GM18511 (cell line): ENCODE data around the gene MIB1.
A peak's percentile ranks its signal among the peaks of the same experiment; 100 is the strongest.

Source experiments
- ATAC-seq: cut with Tn5 transposase; IDR thresholded peaks from one replicate; pipeline ENCODE4 v1.9.1; 2021; ENCODE audit warnings: mild to moderate bottlenecking, moderate library complexity; ENCODE audit not compliant: unreplicated experiment

The MIB1 gene

DNA sequence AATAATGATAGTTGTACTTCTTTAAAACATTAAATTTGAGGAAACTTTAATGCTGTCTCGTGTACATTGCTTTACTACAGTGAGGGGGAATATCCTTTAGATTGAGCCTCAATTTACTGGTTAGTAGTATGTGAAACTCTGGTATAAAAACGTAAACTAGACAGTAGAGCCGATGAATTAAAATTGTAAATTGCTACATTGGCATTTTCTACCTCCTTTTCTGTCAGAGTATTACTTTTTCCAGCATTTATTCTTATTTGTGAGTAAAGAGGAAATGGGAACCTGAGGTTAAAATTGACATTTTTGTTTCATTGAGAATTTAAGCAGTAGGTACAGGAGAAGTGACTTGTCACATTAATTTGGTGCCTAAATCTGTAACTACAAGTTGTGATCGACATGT lies 128.2 kb downstream of the MIB1 start:
- ATAC-seq, result no peak

DNA sequence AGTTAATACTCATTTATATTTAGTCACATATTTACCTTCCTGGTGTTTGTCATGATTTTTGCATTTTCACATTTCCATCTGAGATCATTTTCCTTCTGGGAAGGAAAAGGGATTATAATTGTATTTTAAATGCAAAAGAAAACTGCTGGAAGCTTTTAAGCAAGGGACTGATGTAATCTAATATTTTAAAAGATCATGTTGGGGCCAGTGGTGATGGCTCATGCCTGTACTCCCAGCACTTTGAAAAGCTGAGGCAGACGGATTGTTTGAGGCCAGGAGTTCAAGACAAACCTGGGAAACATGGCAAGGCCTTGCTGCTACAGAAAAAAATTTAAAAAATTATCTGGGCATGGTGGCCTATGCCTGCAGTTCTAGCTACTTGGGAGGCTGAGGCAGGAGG lies 149.0 kb downstream of the MIB1 start:
- no peak for ATAC-seq

- ATAC-seq, result no peak
Measured at GRCh38 chr18:21894619-21895367, 154.2 kb downstream of the MIB1 start.

- no peak for ATAC-seq
Measured at GRCh38 chr18:21896732-21897336, 156.2 kb downstream of the MIB1 start.

DNA sequence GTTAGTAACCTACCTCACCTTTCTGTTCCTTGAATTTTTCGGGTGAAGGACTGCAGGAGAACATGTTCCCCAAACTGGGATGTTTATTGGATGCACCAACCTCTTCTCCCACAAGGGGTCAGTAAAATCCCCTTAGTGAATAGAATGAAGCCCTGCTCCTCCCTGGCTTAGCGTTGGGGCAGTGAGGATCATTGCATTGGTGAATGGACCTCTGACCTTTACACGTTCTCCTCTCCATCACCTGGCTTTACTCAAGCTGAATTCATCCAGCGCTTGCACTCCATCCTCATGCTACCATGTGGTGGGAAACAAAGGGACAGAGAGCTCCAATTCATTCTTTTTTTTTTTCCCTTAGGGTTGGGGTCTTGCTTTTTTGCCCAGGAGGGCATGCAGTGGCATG lies 157.2 kb downstream of the MIB1 start:
- ATAC-seq, result peak; percentile 78

- no peak for ATAC-seq
Measured at GRCh38 chr18:21900605-21901352, 160.2 kb downstream of the MIB1 start.

GRCh38 chr18:21901423-21901945 lies 160.9 kb downstream of the MIB1 start:
- ATAC-seq, result no peak

- ATAC-seq, result no peak
Measured at GRCh38 chr18:21903709-21904108, 163.1 kb downstream of the MIB1 start.

GRCh38 chr18:21904856-21905255 lies 164.3 kb downstream of the MIB1 start:
- ATAC-seq, result no peak

DNA sequence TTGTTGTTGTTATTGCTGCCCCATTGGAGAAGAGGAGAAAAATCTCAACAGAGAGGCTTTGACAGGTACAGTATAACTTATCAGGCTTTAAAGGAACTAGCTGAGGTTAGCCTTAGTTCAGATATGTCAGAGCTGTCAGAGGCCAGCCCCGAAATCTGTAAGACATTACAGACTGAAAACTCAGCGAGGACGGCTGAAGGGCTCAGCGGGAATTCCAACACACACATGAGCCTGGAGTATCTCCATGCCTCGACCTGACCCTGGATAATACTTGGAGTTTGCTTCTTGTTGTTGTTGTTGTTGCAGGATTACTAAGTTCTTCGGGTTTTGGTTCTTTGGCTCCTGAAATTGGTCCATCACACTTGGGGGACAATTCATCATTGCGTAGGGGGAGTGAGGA lies 166.9 kb downstream of the MIB1 start:
- no peak for ATAC-seq

- no peak for ATAC-seq
Measured at GRCh38 chr18:21908711-21909110, 168.1 kb downstream of the MIB1 start.

DNA sequence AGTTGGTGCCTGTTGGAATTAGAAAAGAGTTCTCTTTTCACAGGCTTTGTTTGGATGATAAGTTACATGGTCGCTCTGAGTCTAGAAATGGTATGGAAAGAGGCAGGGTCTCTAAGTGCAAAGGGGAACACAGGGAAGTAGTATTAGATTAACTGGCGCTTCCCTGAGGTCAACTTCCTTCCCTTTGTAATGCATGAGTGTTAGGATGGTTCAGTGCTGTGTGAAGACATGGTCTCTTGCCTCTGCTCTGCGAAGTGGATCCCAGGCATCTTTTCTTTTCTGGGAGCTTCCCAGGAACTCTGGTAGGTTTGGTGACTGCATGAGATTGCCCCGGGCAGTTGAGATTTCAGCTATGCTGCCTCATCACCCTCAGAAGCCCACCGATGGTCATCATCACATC lies 170.3 kb downstream of the MIB1 start:
- no peak for ATAC-seq

DNA sequence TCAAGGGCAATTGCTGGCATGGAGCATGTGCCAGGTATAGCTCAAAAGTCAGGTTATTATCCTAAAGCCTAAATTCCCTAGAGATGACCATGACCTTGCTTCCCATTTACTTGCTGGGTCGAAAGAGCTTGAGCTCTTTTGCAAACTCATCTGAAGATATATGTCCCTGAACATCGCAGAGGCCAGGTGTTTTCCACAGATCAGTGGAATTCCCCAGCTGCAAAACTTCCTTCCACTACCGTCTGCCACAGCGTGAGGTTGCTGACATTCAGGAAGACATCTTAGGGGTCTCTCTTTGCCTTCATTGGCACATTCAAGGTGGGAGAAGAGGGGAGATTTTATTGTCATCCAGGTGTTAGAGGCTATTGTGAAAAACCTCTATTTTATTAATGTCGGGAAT lies 171.0 kb downstream of the MIB1 start:
- no peak for ATAC-seq

GRCh38 chr18:21912339-21913239 lies 172.0 kb downstream of the MIB1 start:
- no peak for ATAC-seq

DNA sequence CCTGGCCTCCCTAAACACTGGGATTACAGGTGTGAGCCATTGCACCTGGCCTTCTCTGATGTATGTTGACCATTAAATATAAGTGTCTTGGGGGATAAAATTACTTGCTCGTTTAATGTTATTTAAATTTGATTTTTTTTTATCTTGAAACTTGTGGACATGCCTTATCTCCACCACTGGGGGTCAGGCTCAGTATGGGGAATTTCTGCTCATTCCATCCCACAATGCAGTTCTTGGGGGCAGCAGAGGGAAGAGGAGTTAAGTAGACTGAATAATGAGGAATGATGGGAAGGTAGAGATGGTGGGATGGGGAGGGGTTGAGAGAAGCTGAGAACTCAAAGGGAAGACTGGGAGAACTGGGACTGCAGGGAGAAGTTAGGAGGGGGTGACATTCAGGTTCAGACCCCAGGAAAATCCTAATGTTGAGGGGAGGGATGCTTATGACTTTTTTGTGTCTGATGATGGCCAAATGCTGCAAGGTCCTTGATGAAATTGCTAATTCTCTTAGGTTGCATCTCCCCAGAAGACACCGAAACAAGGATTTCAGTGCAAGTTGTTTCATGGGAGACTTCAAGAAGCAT lies 174.2 kb downstream of the MIB1 start:
- ATAC-seq, result no peak

DNA sequence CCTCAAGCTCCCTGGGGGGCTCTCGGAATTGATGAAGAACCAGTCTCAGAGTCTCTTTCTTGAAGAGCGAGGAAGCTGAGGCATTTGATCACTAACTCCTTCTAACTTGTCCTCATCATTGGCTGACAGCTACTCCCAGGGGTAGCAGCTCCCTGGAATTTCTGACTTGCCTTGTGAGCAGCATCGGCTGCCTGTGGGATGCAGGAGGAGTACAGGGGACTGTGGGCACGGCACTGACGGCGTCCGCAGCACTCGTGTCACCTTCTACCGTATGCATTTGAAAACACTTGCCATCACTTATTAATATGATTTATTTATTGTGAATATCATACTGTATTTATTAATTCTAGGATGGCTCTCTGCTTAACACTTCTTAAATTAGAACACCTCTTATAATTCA lies 175.0 kb downstream of the MIB1 start:
- no peak for ATAC-seq

DNA sequence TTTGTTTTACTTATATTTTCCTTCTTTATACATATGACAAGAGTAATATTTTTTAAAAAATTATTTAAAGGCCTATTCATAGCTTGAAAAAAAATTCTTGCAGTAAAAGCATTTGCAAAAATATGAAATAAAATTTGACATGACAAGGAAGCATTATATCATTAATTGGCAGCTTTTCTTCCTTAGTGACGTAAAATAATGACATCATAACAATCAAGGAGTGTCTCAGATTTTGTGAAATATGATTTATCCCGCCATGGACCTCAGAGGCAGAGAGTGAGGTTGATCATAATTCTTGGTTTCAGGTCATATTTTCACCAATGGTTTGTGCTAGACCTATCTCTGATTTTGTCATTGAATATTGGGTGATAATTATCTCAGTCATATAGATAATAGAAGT lies 176.0 kb downstream of the MIB1 start:
- no peak for ATAC-seq

GRCh38 chr18:21918693-21919092 lies 178.1 kb downstream of the MIB1 start:
- no peak for ATAC-seq
